Measurements from ENCODE around the gene SLC44A1.

Gene SLC44A1

GRCh38 chr9:105307591-105308130 lies 63.2 kb downstream of the SLC44A1 start:
- no peak for DNase-seq

DNA sequence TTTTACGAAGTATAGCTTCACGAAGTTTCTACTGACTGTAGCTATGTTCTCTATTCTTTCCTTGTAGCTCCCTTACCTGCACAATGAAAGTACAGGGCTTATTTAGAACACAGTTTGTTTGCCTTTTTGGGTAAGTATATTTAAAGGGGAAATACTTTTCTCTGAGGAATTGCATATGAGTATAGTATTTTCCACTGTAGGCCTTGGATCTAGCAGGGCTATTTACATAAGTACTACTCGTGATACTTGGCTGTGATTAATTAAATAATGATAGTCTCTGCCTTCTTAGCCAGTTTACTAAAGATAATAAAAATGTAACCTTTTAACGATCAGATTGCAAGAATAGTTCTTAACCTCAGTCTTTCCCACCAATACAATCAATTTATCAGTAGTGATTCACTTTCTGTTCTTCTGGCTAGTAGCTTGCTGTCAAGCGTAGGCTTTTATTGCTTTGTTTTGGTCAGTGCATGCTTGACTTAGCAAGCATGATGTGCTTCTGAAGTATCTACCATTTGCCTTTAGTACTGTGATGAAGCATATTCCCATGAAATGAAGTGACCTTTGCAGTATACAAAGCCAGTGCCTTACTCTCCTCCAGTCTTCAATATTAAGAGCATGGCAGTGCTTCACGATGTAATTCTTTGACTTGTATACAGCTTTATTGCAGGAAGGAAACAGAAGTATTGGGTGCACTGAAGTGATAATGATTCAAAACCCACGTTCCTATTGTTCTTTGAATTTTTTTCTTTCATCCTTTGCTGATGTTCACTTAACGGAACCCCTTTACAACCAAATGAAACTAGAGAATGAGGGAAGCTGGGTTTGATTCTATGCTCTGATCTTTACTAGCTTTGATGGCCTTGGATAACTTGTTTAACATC lies 64.2 kb downstream of the SLC44A1 start:
- DNase-seq: no peak

GRCh38 chr9:105309531-105309931 lies 65.1 kb downstream of the SLC44A1 start:
- DNase-seq: no peak

GRCh38 chr9:105311306-105311705 lies 66.9 kb downstream of the SLC44A1 start:
- no peak for DNase-seq

DNA sequence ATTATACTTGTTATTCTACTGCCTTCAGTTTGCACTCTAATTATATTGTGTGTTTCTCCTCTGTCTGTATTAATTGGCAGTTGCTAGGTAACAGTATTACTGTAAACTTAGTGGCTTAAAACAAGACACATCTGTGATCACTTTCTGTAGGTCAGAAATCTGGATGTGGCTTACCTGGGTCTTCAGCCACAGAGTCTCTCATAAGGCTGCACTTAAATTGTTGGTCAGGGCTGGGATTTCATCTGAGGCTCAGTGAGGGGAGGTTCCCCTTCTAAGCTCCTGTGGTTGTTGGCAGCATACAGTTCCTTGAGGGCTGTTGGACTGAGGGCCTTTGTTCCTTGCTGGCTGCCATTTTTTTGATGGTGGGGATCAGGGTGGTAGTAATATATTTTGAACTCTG lies 68.8 kb downstream of the SLC44A1 start:
- no peak for DNase-seq

- no peak for DNase-seq
Observed at GRCh38 chr9:105316703-105317102, 72.3 kb downstream of the SLC44A1 start.

GRCh38 chr9:105318729-105319191 lies 74.3 kb downstream of the SLC44A1 start:
- DNase-seq: no peak

- DNase-seq: no peak
Observed at GRCh38 chr9:105319202-105319813, 74.9 kb downstream of the SLC44A1 start.

DNA sequence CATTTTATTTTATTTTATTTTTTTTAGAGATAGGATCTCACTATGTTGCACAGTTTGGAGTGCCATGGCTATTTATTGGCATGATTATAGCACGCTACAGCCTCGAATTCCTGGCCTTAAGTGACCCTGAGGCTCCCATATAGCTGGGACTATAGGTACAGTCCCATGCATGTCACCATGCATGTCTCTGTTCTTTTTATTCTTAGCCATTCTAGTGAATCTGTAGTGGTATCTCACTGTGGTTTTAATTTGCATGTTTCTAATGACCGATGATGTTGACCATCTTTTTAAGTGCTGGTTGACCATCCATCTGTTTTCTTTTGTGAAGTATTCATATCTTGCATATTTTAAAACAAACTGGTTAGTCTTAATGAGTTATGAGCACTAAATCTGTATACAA lies 76.1 kb downstream of the SLC44A1 start:
- DNase-seq: no peak

- DNase-seq: no peak
Observed at GRCh38 chr9:105328296-105328695, 83.8 kb downstream of the SLC44A1 start.

DNA sequence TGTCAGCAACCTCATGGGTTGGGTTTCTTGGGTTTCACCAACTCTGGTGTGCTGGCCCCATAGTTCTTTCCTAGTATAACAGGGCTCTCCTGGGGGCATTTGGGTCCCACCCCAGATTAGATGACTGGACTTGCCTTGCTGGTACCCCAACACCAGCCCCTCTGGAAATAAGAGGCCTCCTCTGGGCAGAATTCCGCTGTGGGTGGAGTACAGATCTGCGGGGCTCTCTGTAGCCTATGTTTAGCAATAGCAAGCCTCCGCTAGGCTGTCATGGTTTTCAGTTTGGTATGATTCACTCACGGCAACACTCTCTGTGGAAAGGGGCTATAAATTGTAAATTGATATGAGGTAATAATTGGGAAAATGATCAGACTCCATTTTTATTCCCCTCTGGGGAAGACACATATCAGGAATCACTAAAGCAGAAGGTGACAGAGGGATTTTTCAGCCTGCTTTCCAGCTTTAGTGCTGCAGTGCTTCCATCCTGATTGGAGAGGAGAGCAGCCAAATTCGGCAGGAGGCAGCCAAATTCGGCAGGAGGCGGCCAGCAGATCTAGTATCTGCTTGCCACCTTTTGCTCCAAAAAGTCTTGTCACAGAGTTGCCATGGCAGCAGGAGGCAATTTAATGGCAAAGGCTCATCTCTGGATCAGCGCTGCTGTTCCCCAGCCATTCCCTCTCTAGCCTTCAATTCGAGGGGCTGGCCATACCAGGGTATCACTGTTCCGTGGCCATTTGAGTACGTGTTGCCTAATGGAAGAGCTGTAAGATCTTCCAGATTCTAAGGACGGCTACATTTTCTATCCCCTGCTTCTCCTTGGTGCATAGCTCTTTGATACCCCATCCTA lies 84.6 kb downstream of the SLC44A1 start:
- DNase-seq: no peak

DNA sequence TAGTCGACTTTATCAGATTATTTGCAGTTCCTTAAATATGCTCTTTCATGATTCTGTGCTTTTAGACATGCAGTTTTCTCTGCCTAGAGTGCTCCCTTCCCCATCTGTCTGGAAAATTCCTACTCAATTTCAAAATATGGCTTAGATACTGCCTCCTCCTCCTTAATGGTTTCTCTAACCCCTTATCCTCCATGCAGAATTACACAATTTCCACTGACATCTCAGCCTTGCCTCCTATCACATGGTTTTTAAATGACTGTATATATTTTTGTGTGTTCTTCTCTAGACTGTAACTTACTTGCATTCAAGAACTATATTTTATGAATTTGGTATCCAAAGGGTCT lies 85.2 kb downstream of the SLC44A1 start:
- no peak for DNase-seq

DNA sequence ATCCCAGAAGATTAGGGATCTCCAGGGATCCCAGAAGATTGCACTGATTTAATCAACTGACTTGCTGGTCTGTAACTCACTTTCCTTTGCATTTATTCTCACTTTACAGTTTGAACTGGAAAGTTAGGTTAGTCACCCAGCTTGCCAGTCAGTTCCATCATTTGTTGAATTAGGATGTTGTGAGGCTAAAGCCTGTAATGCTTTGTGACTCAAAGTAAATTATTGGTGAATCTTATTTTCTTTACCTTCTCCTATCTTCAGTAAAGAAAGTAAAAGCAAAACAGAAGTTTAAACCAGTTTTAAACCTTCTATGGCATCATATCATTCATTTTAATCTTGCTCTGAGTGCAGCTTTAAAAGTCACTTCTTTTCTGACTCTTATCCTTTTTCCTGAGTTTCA lies 85.8 kb downstream of the SLC44A1 start:
- DNase-seq: no peak

- no peak for DNase-seq
Observed at GRCh38 chr9:105330755-105331154, 86.3 kb downstream of the SLC44A1 start.

GRCh38 chr9:105331160-105331559 lies 86.7 kb downstream of the SLC44A1 start:
- DNase-seq: no peak

- DNase-seq: no peak
Observed at GRCh38 chr9:105331755-105332154, 87.3 kb downstream of the SLC44A1 start.

DNA sequence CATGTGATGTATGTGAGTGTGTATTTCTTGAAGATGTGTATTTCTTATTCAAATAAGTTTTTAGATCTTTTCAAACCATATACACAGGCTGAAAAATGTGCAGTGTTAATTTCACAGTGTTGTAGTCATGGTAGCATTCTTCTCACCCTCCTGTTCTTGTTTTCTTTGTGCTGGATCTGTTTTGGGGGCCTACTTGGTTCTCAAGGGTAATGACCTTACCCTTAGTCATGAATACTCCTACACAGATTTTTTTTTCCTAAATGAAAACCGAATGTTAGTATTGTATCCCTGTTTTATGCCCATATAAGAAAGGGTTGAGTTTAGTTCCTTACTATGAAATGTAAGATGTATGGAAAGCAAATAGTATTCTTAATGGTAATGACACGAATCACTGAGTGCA lies 88.0 kb downstream of the SLC44A1 start:
- DNase-seq: no peak

DNA sequence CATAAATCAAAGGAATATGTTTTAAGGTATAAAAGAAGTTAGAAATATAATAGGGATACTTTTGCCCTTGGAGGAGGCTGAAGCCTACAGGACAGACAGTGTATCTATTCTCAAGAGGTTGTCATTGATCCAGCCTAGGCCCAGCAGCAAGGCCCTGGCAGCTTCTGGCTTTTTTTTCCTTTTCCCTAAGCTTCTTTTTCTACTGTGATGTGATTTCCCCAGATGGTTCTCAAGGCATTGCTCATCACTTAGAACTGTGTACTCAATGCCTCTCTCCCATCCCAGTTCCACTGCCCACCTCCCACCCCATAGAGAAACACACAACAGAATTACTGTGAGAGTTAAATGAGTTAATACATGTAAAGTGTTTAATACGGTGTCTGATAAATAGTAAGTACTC lies 88.6 kb downstream of the SLC44A1 start:
- DNase-seq: no peak

DNA sequence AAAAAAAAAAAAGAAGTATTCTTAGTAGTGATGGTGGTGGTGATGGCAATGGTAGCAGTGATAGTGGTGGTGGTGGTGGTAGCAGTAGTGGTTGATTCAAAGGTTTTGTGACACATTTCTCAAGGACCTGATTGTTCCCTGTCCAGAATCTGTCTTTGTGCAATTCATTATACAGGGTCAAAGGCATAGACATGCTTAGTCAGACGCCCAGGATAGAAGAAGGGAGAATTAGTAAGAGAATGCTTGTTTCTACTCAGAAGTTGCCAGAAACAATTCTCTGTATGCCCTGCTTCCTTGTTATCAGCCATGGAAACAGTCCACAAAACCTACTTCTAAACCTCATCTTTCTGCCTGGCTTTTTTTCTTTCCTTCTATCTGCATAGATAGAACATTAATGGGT lies 89.4 kb downstream of the SLC44A1 start:
- DNase-seq: no peak

GRCh38 chr9:105338308-105338707 lies 93.9 kb downstream of the SLC44A1 start:
- no peak for DNase-seq

DNA sequence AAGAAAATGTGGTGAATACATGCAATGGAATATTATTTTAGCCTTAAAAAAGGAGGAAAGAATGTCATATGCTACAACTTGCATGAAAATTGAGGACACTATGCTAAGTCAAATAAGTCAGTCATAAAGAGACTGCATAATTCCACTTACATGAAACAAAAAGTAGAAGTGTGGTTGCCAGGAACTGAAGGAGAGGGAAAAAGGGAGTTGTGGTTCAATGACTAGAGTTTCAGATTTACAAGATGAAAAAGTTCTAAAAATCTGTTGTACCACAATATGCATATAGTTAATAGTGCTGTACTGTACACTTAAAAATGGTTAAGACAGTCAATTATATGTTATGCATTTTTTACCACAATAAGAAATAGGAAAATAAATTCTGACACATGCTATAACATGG lies 95.4 kb downstream of the SLC44A1 start:
- no peak for DNase-seq

- DNase-seq: no peak
Observed at GRCh38 chr9:105341434-105342146, 97.1 kb downstream of the SLC44A1 start.

GRCh38 chr9:105342147-105342505 lies 97.7 kb downstream of the SLC44A1 start:
- no peak for DNase-seq

Measured in activated naive CD4-positive, alpha-beta T cell (primary cell).